ENCODE results near the gene ELP5.

The ELP5 gene

DNA sequence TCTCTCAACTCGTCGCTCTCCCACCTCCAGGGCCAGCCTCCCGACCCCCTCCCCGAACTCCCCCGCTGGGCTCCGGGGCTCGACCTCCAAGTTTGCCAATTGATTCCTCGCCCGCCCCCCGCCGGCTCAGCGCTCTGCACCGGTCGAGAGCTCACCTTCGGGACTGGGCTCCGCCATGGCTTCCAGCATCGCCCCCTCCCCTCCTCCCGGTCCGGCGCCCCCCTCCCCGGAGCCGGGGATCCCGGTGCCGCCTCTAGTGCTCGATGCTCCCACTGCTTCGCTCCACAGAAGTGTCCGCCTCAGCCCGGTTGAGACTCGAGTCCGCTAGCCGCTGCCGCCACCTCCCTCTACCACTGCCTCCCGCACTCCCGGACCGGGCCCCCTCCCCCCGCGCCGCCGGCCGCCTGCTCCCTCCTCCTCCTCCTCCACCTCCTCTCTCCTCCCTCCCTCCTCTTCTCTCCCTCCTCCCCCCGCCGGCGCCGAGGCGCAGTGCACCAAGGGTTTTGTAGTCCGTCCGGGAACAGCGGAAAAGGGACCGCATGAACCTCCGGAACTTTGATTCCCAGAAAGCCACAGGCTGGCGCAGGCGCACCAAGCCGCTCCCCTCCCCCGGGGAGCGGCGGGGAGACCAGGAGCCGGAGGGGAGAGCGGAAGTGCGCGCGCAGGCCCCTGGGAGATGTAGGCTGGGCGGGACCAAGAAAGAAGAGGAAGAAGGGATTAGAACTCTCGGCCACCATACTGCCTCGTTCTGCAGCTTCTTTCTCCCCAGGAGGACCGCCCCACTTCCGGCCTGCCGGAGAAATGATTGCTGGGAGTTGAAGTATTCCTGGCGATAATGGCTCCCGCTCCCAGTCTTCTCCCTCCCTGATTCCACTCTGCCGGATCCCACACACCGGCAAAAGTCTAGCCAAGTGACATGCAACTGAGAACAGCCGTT, 12.7 kb upstream of the ELP5 start, which contains the start of gene PHF23:
TSS of gene PHF23 (minus strand) at position 367 of the 937 bp plus-strand sequence. CDS start at position 189, 178 bp downstream.
- TF ChIP-seq, protein P1, sequence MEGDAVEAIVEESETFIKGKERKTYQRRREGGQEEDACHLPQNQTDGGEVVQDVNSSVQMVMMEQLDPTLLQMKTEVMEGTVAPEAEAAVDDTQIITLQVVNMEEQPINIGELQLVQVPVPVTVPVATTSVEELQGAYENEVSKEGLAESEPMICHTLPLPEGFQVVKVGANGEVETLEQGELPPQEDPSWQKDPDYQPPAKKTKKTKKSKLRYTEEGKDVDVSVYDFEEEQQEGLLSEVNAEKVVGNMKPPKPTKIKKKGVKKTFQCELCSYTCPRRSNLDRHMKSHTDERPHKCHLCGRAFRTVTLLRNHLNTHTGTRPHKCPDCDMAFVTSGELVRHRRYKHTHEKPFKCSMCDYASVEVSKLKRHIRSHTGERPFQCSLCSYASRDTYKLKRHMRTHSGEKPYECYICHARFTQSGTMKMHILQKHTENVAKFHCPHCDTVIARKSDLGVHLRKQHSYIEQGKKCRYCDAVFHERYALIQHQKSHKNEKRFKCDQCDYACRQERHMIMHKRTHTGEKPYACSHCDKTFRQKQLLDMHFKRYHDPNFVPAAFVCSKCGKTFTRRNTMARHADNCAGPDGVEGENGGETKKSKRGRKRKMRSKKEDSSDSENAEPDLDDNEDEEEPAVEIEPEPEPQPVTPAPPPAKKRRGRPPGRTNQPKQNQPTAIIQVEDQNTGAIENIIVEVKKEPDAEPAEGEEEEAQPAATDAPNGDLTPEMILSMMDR (IDR thresholded peaks at IDR 0.05; ENCODE audit: borderline replicate concordance, control extremely low read depth, extremely low read depth, insufficient read depth, missing control alignments), result no peak
- in situ Hi-C loops (cut with MboI; ENCODE audit: low sequenced_read_pairs, unreplicated experiment), result no loop called here
- peak; percentile 97 for DNase-seq (ENCODE audit: low spot score)

DNA sequence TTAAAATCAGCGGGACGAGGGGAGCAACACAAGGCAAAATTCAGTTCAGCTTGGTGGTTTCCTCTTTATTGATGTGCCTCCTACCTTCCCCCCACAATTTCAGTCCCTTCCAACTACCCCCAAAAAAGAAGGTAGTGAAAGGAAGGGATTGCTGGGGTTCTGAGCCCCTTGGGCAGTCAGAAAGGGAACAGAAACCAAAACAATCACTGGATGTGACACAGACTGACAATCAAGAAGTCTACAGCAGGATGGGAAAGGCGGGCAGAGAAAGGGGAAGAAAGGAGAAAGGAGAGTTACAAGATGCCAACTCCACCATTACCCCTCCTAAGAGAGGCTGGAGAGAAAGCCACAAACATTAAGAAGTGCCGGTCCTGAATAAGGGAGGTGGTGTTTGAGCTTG, 11.6 kb upstream of the ELP5 start:
- TF ChIP-seq, protein P1 (IDR thresholded peaks at IDR 0.05; ENCODE audit: borderline replicate concordance, control extremely low read depth, extremely low read depth, insufficient read depth, missing control alignments), result no peak
- in situ Hi-C loops (cut with MboI; ENCODE audit: low sequenced_read_pairs, unreplicated experiment), result no loop called here
- DNase-seq (ENCODE audit: low spot score), result no peak

DNA sequence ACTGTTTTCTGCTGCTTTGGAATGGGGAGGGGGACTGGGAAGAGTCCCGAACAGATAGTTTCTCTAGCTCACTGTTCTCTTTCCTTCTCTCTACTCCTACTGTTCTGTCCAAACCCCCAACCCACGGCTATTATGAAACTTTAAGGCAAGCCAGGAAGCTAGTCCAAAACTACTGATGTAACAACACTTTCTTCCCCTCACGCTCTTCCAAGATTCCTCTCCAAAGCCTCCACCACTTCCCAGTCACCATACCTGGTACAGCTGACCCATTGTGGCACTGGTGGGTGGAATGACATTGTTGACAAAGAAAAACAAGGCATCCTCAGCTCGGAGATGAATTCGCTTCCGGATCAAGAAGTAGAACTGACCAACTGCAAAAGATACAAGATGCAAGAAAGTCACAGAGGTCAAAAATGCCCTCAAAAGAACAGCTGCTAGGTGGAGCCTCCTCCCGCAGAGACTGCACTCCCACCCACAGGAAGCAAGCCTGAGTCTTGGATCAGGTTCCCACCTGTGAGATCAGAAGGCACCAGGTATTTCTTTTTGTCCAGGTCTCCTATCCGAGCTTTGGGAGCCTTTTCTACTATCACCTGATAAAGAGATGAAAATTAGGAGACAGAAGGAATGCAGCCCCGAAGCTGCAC, 10.8 kb upstream of the ELP5 start:
- TF ChIP-seq, protein P1 (IDR thresholded peaks at IDR 0.05; ENCODE audit: borderline replicate concordance, control extremely low read depth, extremely low read depth, insufficient read depth, missing control alignments), result no peak
- DNase-seq (ENCODE audit: low spot score), result no peak
- in situ Hi-C loops (cut with MboI; ENCODE audit: low sequenced_read_pairs, unreplicated experiment), result no loop called here

DNA sequence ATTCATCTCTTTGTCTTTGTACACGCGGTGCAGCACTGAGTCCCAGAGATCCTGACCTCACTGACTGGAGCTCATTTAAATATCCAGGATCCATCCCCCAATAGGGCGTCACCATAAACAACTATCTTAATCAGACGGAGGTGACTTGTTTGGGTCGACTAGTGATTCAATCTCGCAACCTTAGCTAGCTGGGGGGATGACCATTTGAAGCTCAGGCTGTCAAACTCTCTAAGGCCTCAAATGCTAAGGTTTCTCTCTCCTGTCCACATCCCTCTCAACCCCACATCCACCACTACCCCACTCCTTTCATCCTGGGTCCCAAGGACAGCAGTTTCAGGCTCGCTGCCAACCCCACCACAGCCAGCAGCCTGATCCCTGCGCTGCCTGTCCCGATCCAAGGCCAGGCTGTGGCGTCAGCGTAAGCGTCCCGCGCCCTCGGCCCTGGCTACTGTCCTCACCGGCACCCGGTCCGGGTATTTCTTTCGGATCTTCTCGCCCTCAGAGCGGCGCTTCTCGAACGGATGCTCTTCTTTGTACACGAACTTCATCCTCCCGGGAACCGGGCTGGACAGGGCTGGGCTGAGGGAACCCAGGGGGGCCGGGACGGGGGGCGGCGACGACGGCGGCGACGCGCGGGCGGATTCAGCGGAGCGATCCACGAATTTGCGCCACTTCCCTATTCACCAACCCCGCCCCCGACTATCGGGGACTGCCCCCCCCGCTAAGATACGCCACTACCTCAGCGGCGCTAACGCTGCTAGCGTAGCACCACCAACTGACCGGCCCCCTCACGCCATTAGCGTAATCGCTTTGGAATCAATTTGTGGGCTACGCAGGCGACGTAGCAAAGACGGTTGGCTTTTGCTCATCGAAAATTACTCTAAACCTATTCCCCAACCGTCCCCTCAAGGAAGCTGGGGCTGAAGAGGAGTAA, 10.0 kb upstream of the ELP5 start, which contains the start of gene GABARAP:
TSS of gene GABARAP (minus strand) at position 667 of the 934 bp plus-strand sequence. CDS start at position 548, 119 bp downstream.
- in situ Hi-C loops (cut with MboI; ENCODE audit: low sequenced_read_pairs, unreplicated experiment), result no loop called here
- TF ChIP-seq, protein P1 (IDR thresholded peaks at IDR 0.05; ENCODE audit: borderline replicate concordance, control extremely low read depth, extremely low read depth, insufficient read depth, missing control alignments), result no peak

DNA sequence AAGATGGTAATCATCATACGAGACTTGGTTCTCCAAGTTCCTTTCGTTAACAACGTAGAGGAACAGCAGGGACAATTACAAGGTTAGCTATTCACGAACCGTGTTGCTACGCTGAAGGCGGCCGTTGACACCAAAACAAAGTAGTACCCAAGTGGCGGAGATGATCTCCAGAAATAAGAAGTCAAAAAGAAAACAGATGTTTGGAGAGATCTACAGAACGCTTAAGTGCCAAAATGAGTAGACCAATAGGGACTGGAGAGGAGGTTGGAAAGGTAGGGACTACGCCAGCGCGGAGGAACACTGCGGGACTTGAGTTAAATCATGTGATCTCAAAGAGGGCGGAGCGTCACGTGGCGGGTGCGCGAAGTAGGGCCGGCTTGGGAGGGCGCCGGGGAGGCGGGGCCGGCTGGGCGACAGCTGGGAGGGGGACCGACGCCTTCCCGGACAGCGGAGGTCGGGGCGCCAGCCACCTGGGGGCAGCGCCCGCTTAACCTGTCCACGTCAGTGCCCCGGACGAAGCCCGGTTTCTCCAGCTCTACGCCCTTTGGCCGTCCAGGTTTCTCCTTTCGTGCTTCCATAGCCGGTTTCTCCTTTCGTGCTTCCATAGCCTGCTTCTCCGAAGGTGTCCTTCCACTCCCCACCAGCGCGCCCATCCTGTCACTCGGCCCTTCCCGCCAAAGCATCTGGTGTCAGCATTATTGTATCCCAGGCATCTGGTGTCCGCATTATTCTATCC, 9.1 kb upstream of the ELP5 start:
- in situ Hi-C loops (cut with MboI; ENCODE audit: low sequenced_read_pairs, unreplicated experiment), result no loop called here
- DNase-seq (ENCODE audit: low spot score), result peak; percentile 91
- TF ChIP-seq, protein P1 (IDR thresholded peaks at IDR 0.05; ENCODE audit: borderline replicate concordance, control extremely low read depth, extremely low read depth, insufficient read depth, missing control alignments), result peak; percentile 13

More for the DNA sequence above, 10.0 kb upstream of the ELP5 start, which contains the start of gene GABARAP:
- peak; percentile 81 for DNase-seq (ENCODE audit: low spot score)

Data from GM13976 (cell line).